HUES6 (cell line): ENCODE results near the gene JAG2.

Experiments used
- H3K27ac ChIP-seq: 2 replicates; pipeline ENCODE4 v1.7.0; 2013; ENCODE audit warnings: low read depth, mild to moderate bottlenecking, low read length, inconsistent platforms
- H3K27me3 ChIP-seq: 2 replicates; pipeline ENCODE4 v1.6.1; 2013; ENCODE audit warnings: low read length; ENCODE audit not compliant: control insufficient read depth, insufficient read depth
- H3K36me3 ChIP-seq: 2 replicates; pipeline ENCODE4 v1.6.1; 2013; ENCODE audit warnings: low read length; ENCODE audit not compliant: control insufficient read depth, insufficient read depth
- H3K4me1 ChIP-seq: 2 replicates; pipeline ENCODE4 v1.6.1; 2013; ENCODE audit warnings: low read length; ENCODE audit not compliant: control insufficient read depth, insufficient read depth
- H3K4me3 ChIP-seq: 2 replicates; pipeline ENCODE4 v1.5.1; 2013; ENCODE audit warnings: low read depth, low read length
- H3K9ac ChIP-seq: one replicate; pipeline ENCODE4 v1.6.1; 2013; ENCODE audit warnings: mild to moderate bottlenecking, low read length
- H3K9me3 ChIP-seq: 2 replicates; pipeline ENCODE4 v1.6.1; 2013; ENCODE audit warnings: low read depth, low read length; ENCODE audit not compliant: control insufficient read depth, insufficient read depth

Gene JAG2

DNA sequence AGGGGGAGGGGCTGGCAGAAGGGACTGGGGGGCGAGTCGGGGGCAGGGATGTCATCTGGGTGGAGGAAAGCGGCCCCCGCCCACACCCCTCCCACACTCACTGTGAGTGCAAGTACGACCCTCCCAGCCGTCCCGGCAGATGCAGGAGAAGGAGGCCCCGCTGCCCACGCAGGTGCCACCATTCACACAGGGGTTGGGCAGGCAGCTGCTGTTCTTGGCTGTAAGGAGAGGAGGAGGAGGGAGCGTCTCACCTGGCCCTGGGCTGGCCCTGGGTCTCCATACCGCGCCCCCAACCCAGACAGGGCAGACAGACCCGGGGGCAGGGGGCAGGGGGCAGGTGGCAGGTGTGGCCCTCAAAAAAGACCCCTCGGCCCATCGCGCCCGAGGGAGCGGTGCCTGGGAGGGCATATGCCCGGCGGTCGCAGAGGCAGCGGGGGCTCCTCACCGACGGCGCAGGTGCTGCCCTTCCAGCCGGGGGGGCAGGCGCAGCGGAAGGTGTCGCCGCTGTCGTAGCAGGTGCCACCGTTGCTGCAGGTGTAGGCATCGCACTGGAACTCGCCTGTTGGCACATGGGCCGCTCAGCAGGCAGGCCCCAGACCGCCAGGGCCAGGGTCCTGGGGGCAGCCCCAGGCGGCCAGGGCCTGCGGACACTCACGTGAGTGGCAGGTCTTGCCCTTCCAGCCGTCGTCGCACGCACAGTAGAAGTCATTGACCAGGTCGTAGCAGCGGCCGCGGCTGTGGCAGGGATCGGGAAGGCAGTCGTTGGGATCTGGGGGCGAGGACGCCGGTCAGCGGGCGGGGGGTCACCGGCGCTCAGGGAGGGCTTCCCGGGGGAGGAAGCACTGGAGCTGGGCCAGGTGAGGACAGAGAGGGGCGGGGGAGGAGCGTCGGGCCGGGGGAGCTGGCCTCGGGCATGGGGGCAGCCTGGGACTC lies 20.6 kb downstream of the JAG2 start:
- Histone ChIP-seq H3K4me1 (no peaks in the 10 kb centered on the region), H3K9me3 (no peaks in the 10 kb centered on the region), H3K27ac (no peak overlapping the region), H3K9ac (no peak overlapping the region), H3K27me3 (no peaks in the 10 kb centered on the region), H3K36me3 (peaks cover 3% of the 10 kb centered on the region; the same call in 1 of the 2 replicates), H3K4me3 (no peak overlapping the region)

GRCh38 chr14:105146976-105147635 lies 21.5 kb downstream of the JAG2 start:
- H3K4me3 ChIP-seq, result no peak overlapping the region
- no peak overlapping the region for H3K9ac ChIP-seq
- no peaks in the 10 kb centered on the region for H3K4me1 ChIP-seq
- H3K36me3 ChIP-seq, result peaks cover 7% of the 10 kb centered on the region; the same call in 1 of the 2 replicates
- H3K27me3 ChIP-seq, result no peaks in the 10 kb centered on the region
- no peak overlapping the region for H3K27ac ChIP-seq
- no peaks in the 10 kb centered on the region for H3K9me3 ChIP-seq

DNA sequence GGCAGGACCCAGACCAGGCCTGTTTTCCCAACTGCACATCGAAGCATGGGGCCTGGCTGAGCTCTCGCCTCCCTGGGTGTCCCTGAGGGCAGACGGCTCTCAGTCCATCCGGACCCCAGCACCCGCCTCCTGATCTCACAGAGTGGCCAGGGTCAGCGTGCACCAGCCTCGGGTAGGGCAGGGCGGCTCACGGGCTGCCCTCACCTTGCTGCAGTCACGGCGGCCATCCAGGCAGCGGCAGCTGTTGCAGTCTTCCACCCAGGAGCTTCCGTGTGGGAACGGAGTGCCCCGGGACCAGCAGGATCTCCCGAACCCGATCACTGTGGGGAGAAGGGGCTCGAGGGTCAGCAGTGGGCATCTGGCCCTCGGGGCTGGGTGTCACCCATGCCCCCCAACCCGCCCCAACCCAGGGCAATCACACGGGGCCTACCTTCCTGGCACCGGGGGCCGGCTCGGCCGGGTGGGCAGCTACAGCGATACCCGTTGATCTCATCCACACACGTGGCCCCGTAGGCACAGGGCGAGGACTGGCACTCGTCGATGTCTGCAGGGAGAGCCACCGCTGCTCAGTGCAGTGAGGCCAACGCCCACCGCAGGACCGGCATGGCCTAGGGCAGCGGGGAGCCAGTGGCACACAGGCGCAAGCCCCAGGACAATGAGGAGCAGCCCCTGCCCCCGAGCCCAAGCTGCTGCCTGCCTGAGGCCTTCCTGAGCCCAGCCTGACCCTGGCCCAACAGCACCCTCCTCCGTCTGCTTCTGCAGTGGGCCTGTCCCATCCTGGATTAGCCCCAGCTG lies 22.2 kb downstream of the JAG2 start:
- Histone ChIP-seq H3K4me3 (no peak overlapping the region), H3K27me3 (no peaks in the 10 kb centered on the region), H3K4me1 (no peaks in the 10 kb centered on the region), H3K27ac (no peak overlapping the region), H3K9me3 (no peaks in the 10 kb centered on the region), H3K36me3 (peaks cover 12% of the 10 kb centered on the region; the same call in 1 of the 2 replicates), H3K9ac (no peak overlapping the region)

GRCh38 chr14:105145381-105146180 lies 23.0 kb downstream of the JAG2 start:
- H3K4me1 ChIP-seq, result no peaks in the 10 kb centered on the region
- H3K4me3 ChIP-seq, result no peak overlapping the region
- H3K27me3 ChIP-seq, result no peaks in the 10 kb centered on the region
- no peak overlapping the region for H3K9ac ChIP-seq
- no peak overlapping the region for H3K27ac ChIP-seq
- peaks cover 1% of the 10 kb centered on the region for H3K9me3 ChIP-seq
- peaks cover 12% of the 10 kb centered on the region; the same call in 1 of the 2 replicates for H3K36me3 ChIP-seq

- H3K9me3 ChIP-seq, result peaks cover 9% of the 10 kb centered on the region
- no peak overlapping the region for H3K27ac ChIP-seq
- no peak overlapping the region for H3K9ac ChIP-seq
- no peaks in the 10 kb centered on the region for H3K4me1 ChIP-seq
- H3K36me3 ChIP-seq, result peaks cover 12% of the 10 kb centered on the region; the same call in 1 of the 2 replicates
- no peaks in the 10 kb centered on the region for H3K27me3 ChIP-seq
- no peak overlapping the region for H3K4me3 ChIP-seq
Observed at GRCh38 chr14:105144666-105145380, 23.8 kb downstream of the JAG2 start.

- Histone ChIP-seq H3K9me3 (peaks cover 15% of the 10 kb centered on the region), H3K27ac (no peak overlapping the region), H3K4me3 (no peak overlapping the region), H3K36me3 (peaks cover 12% of the 10 kb centered on the region; the same call in 1 of the 2 replicates), H3K27me3 (no peaks in the 10 kb centered on the region), H3K4me1 (no peaks in the 10 kb centered on the region), H3K9ac (no peak overlapping the region)
Observed at GRCh38 chr14:105144026-105144665, 24.4 kb downstream of the JAG2 start.

- Histone ChIP-seq H3K27ac (no peak overlapping the region), H3K9ac (no peak overlapping the region), H3K9me3 (peaks cover 15% of the 10 kb centered on the region), H3K27me3 (no peaks in the 10 kb centered on the region), H3K36me3 (peaks cover 12% of the 10 kb centered on the region; the same call in 1 of the 2 replicates), H3K4me1 (no peaks in the 10 kb centered on the region), H3K4me3 (no peak overlapping the region)
Observed at GRCh38 chr14:105143451-105144025, 25.0 kb downstream of the JAG2 start.

DNA sequence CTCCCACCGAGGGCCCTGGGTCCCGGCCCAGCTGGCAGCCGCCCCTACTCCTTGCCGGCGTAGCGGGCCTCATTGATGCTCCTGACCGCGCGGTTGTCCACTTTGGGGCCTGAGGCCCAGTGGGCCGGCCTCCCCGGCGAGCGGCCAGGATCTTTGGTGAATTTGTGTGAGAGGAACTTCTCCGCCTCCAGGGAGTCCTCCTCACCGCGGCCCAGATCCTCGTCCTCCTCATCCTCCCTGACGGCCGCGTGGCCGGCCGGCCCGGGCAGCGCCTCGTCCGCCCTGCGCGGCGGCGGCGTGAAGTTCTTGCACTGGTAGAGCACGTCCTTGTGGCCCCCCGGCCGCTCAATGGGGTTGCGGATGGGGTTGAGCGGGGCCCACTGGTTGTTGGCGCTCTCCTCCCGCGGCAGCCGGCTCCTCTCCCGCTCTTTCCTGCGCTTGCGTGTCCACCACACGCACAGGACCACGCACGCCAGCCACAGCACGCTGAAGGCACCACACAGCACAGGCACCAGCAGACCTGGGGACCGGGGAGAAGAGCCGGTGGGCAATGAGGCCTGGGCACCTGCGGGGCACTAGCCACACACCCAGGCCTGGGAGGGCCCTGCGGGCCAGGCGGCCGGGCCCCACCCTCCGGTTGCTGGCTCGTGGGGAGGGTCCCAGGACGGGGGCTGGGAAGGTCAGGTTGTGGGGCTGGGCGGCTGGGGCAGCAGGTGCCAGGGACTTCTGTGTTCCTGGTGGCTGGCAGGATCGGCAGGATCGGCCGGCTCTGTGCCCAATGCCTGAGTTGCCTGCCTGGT lies 25.7 kb downstream of the JAG2 start:
- Histone ChIP-seq H3K27me3 (no peaks in the 10 kb centered on the region), H3K36me3 (peaks cover 12% of the 10 kb centered on the region; the same call in 1 of the 2 replicates)

More for the DNA sequence above, 25.7 kb downstream of the JAG2 start:
- Histone ChIP-seq H3K27ac (no peak overlapping the region), H3K9ac (no peak overlapping the region), H3K9me3 (peaks cover 15% of the 10 kb centered on the region), H3K4me1 (no peaks in the 10 kb centered on the region), H3K4me3 (no peak overlapping the region)
